IPS-NIHi7 (cell line): Measurements from ENCODE around the gene OAF.

Source experiments
- DNase-seq: peaks from one replicate; pipeline ENCODE4 v3.0.0; 2012; ENCODE audit warnings: mixed read lengths; ENCODE audit errors: extremely low spot score

OAF gene

DNA sequence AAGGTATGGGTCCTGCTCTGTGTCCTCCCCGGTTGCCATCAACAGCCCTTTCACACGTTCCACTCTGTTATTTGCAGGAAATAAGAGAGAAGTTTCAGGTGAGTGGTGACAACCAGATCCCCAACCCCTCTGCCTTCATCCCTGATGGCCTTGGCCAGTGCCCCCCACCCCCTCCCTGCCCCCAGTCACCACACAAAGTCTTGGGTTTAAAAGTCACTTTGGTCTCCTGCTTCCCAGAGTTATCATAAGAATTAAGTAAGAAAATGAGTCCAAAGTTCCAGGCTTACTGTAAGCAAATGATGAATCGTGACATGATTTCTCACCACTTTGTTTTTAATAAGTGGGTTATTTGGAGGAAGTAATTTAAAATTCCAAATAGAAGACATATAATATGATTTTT lies 9.2 kb upstream of the OAF start:
- DNase-seq = no peak

DNA sequence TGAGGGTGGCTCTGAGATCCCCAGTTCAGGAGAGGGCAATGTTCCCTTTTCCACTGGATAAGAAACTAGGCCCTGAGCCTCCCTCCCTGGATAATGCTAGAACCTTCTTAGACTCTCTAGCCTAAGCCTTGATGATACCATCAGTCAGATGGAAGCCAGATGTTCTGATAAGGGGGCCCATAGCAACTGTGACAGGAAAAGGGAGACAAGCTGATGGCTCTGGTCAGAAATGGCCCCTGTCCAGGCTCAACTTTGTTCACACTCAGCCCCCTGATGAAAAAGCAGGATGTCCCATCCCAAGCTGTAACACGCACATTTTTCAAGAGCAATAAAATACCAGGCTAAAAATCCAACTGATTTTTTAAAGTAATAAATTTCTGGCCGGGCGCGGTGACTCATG lies 7.2 kb upstream of the OAF start:
- DNase-seq = no peak

DNA sequence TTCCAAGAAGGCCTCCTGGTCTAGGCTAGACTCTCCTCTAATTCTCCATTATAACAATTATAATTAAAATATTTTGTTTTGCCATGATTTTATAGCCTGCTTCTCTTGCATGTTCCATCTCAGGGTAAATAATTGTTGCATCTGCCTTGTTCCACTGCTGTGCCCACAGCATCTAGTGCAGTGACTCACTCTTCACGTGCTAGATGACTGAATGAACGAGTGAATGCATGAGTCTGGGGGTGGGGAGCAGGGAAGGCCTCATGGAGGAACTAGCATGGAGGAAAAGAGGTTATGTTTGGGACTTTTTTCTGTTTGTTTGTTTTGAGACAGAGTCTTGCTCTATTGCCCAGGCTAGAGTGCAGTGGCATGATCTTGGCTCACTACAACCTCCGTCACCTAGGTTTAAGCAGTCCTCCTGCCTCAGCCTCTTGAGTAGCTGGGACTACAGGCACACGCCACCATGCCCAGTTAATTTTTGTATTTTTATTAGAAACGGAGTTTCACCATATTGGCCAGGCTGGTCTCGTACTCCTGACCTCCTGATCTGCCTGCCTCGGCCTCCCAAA lies 5.2 kb upstream of the OAF start:
- no peak for DNase-seq

DNA sequence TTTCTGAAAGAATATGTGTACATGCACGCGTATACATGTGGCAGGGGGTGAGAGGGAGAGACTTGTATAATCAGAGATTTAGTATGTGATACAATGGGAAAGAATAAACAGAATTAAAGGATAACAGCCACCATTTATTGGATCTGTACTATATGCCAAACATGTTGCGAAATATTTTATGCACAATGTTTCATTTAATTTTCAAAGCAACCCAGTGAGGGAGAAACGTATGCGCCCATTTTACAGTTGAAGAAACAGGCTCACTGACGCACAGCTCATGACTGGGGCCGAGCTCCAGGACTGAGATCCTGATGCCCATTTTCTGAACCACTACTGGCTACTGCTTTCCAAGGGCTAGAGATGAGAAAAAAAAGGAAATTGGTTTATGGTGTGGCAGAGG lies 3.3 kb upstream of the OAF start:
- no peak for DNase-seq

DNA sequence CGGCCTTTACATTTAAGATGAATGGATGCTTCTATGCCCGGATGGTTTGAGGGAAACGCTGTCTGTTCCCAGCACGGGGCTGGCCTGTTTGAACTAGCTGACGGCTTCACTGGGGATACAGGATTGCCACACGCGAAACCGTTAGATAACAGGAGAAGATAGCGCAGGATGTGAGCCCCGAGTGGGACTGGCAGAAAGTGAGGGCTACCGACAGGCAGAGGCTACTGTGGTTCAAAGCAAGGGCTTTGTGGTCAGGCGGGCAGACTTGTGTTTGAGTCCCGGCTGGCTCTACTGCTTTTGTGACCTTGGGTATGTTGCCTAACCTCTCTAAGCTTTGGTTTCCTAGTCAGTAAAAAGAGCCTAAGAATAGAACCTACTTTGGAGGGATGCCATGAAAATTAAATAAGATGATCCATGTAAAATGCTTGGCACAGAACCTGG lies 2.8 kb upstream of the OAF start:
- DNase-seq = no peak

DNA sequence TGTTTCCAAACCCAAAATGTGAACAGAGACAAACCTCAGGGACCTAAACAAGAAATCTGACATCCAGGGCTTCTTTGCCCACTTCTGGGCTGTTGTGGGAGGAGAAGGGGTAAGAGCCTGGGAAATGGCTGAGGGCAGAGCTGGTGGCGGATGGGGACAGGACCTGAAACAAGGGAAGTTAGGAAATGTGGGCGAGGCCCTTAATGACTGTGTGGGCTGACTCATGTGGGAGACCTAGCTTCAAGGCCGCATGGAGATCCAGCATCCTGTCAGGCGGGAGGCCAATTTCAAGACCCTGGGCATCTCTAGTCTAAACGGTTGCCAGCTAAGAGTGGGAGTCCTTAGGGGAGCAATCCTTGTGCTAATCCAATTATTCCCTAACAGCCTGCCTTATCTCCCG lies 2.1 kb upstream of the OAF start:
- no peak for DNase-seq

DNA sequence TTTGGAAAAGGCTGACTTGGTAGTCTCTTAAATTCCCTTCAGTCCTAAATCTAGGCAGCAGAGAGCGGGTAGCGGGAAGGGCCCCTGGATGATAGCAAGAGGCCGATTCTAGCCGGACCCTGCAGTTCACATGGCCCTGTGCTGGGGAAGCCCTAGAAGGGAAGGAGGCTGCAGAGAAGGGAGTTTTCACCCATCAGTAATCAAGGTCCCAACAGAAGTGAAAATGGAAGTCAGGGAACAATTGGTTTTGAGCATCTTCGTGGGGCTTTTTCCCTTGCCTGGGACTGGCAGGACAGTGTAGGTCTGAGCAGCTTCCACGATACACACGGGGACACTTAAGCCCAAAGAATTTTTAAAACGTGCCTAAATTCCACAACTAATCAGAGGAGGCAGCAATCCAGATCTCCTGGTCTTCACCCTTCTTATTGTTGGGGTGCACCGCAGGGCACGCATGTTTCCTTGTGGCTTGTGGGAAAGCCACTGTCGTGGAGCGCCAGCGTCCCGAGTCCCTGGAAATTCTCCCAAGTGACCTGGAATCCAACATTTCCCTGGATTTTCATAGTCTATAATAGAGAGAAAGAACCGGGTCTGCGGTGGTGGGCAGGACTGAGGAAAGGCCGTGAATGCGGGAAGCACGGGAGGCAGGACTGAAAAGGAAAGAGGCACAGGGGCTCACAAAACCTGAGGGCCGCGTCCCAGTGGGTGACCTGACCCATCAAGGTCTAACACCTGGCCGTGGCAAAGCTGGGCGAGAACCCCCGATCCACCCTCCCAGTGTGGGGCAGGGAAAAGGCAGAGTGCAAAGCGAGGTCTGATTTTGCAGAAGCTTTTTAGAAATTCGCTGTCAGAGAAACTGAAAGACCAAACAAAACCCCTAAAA lies 846 bp upstream of the OAF start:
- DNase-seq = no peak

DNA sequence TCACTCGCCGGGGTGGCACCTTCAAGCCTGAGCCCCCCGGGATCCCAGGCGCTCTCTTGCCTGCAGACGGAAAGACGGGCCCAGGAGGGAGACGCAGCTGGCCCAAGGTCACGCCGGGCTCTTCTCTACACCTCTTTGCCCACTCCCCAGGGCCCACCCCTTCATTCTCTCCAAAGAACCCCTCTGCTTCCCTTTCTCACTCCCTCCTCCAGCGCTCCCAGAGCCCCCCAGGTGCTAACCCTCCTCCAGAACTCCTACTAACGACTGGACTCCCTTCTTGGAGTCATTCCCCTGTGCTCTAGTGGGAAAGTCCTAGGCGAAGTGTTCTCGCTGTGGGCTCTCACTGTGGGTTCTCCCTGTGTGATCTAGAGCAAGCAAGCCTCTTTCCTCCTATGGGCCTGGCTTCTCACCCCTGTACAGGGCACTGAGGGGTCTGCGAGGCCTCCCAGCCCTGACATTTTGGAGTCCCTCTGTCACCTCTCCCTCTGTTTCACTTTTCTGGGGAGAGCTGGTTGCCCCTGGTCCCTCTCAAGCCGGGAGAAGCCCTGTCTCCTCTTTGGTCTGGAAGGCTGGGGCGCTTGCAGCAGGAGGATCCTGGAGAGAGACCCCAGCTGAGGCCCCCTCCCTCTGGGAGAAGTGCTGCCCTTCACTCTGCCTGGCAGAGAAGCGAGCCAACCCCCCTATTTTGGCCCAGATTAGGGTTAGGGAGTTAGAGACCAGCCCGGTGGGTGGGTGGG lies 858 bp downstream of the OAF start:
- DNase-seq = no peak

DNA sequence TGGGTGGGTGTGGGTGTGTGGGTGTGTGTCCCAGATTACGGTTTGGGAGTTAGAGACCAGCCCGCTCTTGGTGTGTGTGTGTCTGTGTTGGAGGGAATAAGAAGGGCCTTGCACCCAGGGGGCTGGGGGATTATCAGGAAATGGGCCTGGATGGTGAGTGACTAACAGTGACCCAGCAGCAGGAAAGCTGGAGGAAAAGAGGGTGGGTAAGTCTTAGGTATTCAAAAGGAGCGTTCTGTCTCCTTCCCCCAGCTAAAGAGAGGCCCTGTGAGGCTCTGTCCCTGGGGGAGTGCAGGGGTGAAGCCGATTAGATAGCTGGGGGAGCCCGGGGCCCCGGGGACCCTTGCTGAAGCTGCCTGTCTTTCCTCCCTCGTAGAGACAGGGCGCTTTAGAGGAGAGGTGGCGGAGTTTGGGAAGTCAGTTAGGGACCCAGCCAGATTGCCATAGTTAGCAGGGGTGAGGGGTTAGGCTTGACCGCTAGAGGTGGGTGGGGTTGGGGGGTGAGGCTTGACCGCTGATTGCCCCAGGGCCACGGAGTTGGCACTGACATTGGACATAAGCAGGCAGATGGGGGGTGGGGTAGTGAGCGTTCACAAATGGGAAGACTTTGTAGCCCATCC lies 1.5 kb downstream of the OAF start:
- no peak for DNase-seq

DNA sequence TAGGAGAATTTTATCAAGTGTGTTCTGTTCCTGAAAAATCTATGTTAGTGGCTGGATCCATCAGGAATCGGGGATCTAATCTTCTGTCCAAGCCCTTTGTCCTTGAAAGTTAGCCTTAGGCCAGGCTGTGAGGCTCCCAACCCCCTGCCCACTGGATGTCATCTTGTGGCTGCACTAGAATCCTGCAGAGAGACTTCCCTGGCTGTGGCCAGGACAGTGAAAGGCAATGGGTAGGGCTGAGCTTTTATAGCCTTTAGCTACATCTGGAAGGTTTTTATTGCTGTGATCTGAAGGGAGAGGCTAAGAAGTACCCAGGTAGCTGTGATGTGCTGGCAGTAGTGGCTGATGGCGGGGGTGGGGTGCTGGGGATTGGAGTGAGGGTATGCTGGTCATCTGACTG lies 2.1 kb downstream of the OAF start:
- no peak for DNase-seq

DNA sequence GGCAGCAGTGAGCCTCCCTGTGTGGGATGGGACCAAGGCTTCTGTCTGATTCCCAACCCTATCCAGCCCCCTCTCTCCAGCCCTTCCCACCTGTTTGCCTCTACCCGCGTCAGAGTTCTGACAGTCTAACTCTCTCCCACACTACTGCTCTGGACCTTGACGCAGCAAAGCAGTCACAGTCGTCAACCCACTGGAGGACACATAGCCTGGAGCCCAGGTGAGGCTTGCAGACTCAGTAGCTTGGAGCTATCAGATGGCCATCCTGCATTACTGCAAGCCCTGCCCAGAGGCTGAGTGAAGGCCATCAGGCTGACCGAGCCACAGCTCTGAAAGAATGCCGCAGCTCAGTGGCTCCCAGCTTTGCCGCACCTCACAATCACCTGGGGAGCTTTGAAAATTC lies 3.7 kb downstream of the OAF start:
- no peak for DNase-seq

DNA sequence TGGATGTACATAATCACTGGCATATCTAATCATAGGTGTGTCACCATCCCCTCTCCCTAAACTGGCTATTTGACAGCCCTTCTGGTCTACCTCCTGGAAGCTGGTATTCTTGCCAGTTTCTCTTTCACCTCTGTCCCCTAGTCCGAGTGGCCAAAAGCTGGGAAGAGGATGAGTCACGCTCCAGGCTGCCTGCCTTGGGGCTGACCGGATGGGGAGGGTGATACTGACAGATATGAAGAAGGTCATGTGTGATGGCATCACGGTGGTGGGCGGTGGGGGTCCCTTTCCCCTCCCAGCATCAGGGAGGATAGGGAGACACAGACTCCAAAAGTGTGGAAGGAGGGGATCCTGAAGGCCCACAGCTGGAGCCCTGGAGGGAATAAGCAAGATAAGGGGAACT lies 4.8 kb downstream of the OAF start:
- DNase-seq = no peak

DNA sequence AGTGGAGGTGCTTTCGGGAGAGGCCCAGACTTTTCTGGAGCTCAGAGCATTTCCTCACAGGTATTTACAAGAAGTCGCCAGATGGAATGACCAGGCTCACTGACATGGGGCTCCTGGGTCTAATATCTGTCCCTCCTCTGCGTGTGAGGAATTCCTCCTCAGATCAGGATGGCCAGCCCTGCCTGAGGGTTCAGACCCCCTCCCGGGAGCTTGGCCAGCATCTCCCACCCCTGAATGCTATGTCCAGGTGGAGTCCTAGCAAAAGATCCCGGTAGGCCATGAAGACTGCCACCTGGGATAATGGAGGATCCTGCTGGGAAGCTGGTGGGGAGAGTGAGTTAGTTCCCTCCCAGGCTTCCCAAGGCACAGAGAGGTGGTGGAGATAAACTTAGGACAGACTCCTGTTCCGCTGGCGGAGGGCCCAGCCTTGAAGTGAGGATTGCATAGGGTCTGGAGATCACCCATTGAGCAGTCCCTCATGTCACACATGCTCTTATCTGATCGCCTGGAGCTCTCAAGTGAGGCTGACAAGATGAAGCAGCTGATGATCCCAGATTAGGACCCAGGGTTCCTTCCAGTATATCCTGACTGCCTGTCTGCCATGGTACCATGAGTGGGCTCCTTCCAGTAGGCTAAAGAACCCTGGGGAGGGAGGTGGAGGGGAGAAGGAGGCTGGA lies 5.7 kb downstream of the OAF start:
- no peak for DNase-seq

DNA sequence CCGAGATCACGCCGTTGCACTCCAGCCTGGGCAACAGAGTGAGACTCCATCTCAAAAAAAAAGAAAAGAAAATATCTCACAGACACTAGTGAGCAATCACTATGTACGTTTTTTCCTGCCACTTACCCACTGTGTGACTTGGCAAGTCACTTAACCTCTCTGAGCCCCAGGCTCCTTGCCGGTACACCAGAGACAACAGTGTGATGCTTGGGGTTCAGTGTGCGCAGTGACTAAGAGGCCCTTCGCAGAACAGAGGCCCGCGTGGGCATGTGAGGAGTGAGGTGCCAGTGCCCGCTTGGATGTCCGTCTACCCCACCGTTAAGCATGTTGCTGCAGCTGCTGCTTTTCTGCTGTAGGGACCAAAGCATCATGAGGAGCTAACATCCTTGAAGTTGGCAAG lies 6.7 kb downstream of the OAF start:
- DNase-seq = no peak

DNA sequence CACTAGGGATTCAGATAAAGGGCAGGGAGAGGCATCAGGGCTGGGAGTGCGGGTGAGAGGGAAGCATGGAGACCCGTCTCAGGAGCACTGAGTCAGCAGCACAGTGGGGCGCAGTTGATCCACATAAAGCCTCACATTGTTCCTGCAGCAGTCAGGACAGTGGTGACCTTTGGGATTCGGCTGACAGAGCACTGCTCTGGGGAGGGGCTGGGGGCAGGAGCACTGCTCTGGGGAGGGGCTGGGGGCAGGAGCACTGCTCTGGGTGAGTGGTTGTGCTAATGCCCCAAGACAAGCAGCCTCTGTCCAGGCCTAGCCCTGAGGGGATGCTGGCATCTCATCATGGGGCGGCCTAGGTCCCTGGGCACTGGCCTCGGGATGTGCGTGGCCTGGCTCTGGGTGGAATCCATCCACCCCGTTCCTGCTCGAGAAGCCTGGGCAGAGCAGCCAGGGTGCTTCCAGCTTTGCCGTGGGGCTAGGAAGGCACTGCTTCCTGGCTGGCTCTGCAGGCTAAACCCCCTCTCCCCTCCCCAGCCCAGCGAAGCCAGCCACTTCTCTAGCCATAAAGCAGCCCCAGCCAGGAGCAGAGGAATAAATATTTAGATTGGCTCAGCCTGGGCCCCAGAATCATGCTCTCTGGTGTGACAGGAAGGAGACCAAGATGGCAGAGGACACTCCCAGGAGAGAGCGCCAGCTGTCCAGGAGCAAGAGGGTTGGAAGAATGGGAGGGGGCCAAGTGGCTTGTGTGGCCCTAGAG lies 7.3 kb downstream of the OAF start:
- no peak for DNase-seq

DNA sequence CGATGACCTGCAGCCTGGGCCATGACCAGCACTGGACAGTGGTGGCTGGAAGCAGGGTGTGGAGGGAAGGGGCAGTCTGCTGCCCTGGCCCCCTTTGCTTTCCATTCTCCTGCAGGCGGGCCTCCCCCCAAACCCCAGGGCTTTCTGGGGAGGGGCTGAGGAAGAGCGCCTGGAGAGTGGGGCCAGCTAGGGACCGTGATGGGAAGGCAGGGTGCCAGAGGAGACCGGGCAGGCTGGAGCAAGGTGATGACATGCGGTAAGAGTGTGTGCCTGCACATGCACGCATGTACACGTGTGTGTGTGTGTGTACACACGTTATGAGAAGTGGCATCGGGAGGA lies 7.8 kb downstream of the OAF start:
- no peak for DNase-seq

DNA sequence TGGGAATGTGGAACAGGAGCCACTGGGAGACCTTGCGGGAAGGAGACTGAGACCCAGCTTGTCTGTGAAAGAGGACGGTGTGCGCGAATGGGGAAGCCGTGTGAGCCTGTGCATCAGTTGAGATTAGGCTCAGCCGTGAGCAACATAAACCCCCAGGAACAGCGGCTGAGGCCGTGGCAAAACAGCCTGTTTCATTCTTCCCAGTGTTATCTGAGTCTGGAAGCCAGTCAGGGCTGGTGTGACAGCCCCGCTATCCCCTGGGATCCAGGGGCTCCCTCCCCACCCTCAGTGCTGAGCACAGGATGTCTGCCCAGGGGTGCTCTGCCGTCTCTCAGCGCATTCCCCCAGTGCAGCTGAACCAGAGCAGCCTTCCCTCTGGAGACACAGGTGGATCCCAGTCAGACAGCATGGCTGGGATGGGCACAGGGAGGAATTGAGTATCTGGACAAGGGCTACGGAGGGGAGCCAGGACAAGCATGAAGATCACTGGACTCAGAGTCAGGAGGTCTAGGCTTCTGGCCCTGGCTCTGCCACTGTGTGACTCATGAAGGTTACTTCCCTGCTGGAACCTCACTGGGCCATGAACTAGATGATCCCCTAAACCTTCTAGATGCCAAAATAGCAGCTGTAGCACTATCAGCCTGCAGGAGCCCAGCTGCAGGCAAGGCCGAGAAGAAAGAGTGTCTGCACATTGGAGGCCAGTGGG lies 8.6 kb downstream of the OAF start:
- DNase-seq = no peak

DNA sequence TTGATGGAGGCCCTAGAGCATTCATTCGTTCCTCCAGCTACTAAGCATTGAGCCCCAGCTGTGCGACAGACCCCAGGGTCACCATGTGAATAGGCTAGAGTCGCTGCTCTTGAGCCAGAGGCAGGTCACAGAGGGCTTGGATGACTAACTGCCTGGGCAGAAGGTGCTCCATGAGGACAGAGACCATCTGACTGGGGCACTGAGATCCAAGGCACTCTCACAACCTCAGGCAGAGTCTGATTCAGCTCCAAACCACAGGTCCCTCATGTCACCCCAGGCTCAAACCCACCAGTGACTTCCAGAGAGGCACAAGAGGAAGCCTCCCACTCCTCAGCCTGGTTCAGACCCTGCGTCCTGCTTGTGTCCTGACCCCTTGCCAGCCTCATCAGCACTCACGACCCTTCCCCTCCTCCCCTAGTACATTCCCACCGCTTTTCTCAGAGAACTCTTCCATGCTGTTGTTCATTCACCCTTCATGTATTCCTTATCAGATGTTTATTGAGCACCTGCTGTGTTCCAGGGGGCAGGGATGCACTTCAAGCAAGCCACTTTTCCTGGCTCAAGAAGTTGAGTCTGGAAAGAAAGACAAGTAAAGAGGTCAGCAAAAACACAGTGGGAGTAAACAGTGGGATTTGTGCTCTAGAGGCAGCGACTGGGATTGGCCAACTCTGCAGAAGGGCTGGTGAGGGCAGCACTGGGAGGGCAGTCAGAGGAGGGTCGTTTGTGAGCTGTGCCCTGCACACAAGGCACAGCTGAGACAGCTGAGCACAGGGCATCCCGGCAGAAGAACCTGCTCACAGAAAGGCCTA lies 9.3 kb downstream of the OAF start:
- DNase-seq = no peak

DNA sequence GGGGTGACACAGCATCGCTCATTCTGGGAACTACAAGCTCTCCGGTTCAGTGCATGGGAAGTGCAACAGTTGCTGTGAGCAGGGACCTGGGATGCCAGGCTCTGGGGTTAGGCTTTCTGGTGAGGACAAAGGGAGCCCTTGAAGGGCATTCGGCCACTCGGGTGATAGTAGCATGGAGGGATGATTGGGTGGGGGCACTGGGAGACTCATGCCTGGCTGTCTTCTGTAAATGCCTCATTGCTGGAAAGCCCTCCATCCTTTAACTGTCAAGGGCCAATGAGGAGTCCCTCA lies 9.9 kb downstream of the OAF start:
- no peak for DNase-seq

DNA sequence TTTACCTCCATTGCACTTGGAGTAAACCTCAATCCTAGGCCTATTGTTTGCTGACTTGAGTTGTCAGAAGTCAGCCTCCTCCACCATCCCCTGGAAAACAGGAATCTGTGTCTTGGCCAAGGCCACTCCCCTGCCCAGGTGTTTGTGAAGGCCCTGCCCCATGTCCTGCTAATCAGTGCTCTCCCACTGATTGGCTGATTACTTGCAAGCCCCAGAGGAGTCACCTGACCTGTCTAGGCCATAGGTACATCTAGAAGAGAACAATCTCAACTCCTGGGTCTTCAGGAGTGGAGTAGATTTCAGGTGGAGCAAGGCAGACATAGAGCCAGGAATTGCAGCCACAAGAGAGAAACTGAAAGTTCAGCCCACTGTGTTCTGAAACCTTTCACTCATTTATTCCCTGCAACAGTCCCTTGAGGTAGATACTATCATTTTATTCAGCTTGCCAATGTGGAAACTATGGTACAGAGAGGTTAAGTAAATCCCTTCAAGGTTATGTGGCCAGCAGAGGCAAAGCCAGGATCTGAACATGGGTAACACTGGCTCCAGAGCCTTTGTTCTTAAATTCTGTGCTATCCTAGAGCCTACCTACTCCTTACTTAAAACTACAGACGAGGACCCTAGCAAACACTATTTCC lies 10.4 kb downstream of the OAF start:
- DNase-seq = no peak
